Progenitor cell of endocrine pancreas (in vitro differentiated cells): Measurements from ENCODE around the gene PHRF1. TPM values are rescaled to one million over a fixed set of nuclear protein-coding genes. Genes with fewer than 3 reads are reported as not detected.
A peak's percentile ranks its signal among the peaks of the same experiment; 100 is the strongest.

Experiments
- DNase-seq: peaks from one replicate; pipeline ENCODE4 v3.0.0; 2021; ENCODE audit warnings: low spot score; ENCODE audit not compliant: unreplicated experiment
- H3K27ac Mint-ChIP-seq: 2 replicates; pipeline ENCODE4 v1.8.0; 2021; ENCODE audit warnings: mild to moderate bottlenecking, moderate library complexity, mixed read lengths
- H3K27me3 Mint-ChIP-seq: 2 replicates; pipeline ENCODE4 v1.8.0; 2021; ENCODE audit warnings: mixed read lengths
- H3K36me3 Mint-ChIP-seq: 2 replicates; pipeline ENCODE4 v1.8.0; 2022; ENCODE audit warnings: mixed read lengths; ENCODE audit not compliant: insufficient read depth
- H3K4me1 Mint-ChIP-seq: 2 replicates; pipeline ENCODE4 v1.8.0; 2021; ENCODE audit warnings: low read depth, mixed read lengths
- H3K4me3 Mint-ChIP-seq: 2 replicates; pipeline ENCODE4 v1.8.0; 2021; ENCODE audit warnings: low read depth, mild to moderate bottlenecking, moderate library complexity, mixed read lengths
- H3K9me3 Mint-ChIP-seq: 2 replicates; pipeline ENCODE4 v1.8.0; 2021; ENCODE audit warnings: low read depth, mixed read lengths
- CTCF ChIP-seq: fragments of 200-600 bp; sonication (generic); IDR thresholded peaks from one replicate; pipeline ENCODE4 v1.5.0; 2021; ENCODE audit warnings: antibody characterized with exemption, mild to moderate bottlenecking; ENCODE audit not compliant: unreplicated experiment
- total RNA-seq: library from RNA; stranded (reverse); gene quantifications from 2 replicates; pipeline ENCODE4 v1.2.1, GENCODE V29; 2021

Gene PHRF1
- total RNA-seq, 1 donor from 2014 or later, result 44.4 TPM

GRCh38 chr11:561148-562003 lies 14.9 kb upstream of the PHRF1 start:
- Mint-ChIP-seq H3K27me3 (peaks cover 9% of the 10 kb centered on the region), H3K4me1 (peaks cover 10% of the 10 kb centered on the region), H3K4me3 (peak overlapping the region; percentile 88), H3K36me3 (peaks cover 3% of the 10 kb centered on the region), H3K9me3 (no peaks in the 10 kb centered on the region), H3K27ac (peak overlapping the region; percentile 95)
- DNase-seq, result peak; percentile 60
- no peak for TF ChIP-seq CTCF

GRCh38 chr11:562046-562645 lies 14.1 kb upstream of the PHRF1 start:
- DNase-seq, result no peak
- Mint-ChIP-seq H3K4me3 (peak overlapping the region; percentile 88), H3K27ac (no peak overlapping the region), H3K36me3 (peaks cover 3% of the 10 kb centered on the region), H3K9me3 (no peaks in the 10 kb centered on the region), H3K27me3 (peaks cover 3% of the 10 kb centered on the region), H3K4me1 (peaks cover 10% of the 10 kb centered on the region)
- no peak for TF ChIP-seq CTCF

- H3K36me3 Mint-ChIP-seq, result peaks cover 3% of the 10 kb centered on the region
- no peak overlapping the region for H3K4me3 Mint-ChIP-seq
- no peak for TF ChIP-seq CTCF
- DNase-seq, result no peak
- no peak overlapping the region for H3K27ac Mint-ChIP-seq
- peaks cover 10% of the 10 kb centered on the region for H3K4me1 Mint-ChIP-seq
- H3K9me3 Mint-ChIP-seq, result no peaks in the 10 kb centered on the region
- H3K27me3 Mint-ChIP-seq, result no peaks in the 10 kb centered on the region
Observed at GRCh38 chr11:563066-563811, 13.0 kb upstream of the PHRF1 start.

GRCh38 chr11:563812-564578 lies 12.3 kb upstream of the PHRF1 start:
- H3K4me3 Mint-ChIP-seq, result no peak overlapping the region
- no peak for TF ChIP-seq CTCF
- no peaks in the 10 kb centered on the region for H3K9me3 Mint-ChIP-seq
- H3K36me3 Mint-ChIP-seq, result peaks cover 3% of the 10 kb centered on the region
- H3K27me3 Mint-ChIP-seq, result no peaks in the 10 kb centered on the region
- H3K27ac Mint-ChIP-seq, result no peak overlapping the region
- no peak for DNase-seq
- peaks cover 10% of the 10 kb centered on the region for H3K4me1 Mint-ChIP-seq
